HK-2 (cell line): ENCODE results near the gene PRR4.

Experiments used
- DNase-seq: peaks from one replicate; pipeline ENCODE4 v3.0.0-alpha.2; 2018; ENCODE audit not compliant: unreplicated experiment

Gene PRR4, protein sequence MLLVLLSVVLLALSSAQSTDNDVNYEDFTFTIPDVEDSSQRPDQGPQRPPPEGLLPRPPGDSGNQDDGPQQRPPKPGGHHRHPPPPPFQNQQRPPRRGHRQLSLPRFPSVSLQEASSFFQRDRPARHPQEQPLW

GRCh38 chr12:10849425-10849878 is at the start of gene PRR4:
Gene PRR4, minus strand, starts transcription at chr12:10849475. Its CDS starts 38 bp downstream, at chr12:10849437.
- DNase-seq = no peak

GRCh38 chr12:10896854-10897253 is 47.6 kb upstream of the PRR4 start:
- no peak for DNase-seq

DNA sequence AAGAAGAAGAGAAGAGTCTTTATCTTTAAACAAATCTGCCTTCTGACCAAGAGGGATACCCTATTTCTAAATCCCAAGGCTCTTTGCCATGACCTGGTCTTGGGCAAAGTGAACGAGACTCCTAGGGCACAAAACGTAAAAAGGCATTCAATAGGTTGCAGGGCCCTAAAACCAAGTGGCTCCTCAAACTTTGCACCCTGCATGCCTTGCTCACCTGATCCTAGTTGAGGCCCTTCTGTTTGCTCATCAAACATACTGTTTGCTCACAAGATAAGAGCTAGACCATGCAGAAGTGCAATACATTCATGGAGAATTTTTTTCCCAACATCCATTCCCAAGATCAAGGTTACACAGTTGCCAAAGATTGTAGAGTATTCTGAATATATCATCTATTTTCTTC is 42.7 kb upstream of the PRR4 start:
- no peak for DNase-seq

DNA sequence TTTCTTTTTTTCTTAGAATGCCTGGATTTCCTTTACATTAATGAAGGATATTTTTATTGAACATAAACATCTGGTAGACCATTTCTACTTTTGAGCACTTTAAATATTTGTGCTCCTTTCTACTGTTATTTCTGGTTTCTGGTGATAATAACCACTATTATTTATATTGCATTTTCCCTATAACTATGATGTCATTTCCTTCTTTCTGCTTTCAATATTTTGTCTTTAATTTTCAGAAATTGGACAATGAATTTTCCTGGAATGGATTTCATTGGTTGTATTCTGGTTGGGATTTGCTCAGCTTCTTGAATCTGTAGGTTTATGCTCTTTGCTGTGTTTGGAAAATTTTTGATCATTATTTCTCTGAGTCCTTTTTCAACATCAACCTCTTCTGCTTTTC is 40.0 kb upstream of the PRR4 start:
- no peak for DNase-seq

- DNase-seq = no peak
These were observed 34.9 kb upstream of the PRR4 start, which contains the start of gene PRH1 for GRCh38 chr12:10884086-10884725. Gene PRH1, minus strand, starts transcription at chr12:10884255. Its CDS starts 38 bp downstream, at chr12:10884217.

- DNase-seq = no peak
These were observed 24.1 kb upstream of the PRR4 start for GRCh38 chr12:10873378-10873777.

DNA sequence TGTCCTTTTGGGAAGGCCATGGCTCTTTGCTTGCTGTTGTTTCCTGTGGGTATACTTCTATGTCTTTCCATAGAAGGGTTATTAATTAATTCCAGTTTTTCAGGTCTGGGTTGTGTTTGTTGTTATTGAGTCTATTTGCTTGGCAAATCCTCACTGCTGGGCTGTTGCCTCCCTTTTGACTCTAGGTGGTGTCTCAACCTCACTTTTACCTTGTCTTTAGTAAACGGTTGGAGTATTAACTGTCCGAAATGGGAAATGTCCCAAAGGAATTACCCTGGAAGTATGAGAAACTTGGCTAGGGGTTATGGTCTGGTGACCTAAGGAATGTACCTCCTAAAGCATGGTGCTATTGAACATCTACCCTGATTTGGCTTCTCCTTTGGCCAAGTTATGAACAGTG is 18.1 kb upstream of the PRR4 start:
- DNase-seq = no peak

GRCh38 chr12:10863512-10864218 is 14.4 kb upstream of the PRR4 start:
- no peak for DNase-seq

- DNase-seq = no peak
These were observed 12.1 kb upstream of the PRR4 start for GRCh38 chr12:10861366-10861765.

DNA sequence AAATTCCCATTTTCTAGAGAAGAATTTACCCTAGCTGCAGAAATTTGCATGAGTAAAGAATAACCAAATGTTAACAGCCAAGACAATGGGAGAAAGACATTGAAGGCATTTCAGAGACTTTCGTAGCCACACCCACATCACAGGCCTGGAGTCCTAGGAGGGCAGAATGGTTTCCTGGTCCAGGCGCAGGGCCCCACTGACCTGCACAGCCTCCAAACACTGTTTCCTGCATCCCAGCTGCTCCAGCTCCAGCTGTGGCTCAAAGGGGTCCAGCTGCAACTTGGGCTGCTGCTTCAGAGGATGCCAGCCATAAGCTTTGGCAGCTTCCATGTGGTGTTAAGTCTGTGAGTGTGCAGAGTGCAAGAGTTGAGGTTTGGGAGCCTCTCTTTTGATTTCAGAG is 6.5 kb upstream of the PRR4 start:
- DNase-seq = no peak

- no peak for DNase-seq
These were observed 4.5 kb upstream of the PRR4 start for GRCh38 chr12:10853776-10854175.

DNA sequence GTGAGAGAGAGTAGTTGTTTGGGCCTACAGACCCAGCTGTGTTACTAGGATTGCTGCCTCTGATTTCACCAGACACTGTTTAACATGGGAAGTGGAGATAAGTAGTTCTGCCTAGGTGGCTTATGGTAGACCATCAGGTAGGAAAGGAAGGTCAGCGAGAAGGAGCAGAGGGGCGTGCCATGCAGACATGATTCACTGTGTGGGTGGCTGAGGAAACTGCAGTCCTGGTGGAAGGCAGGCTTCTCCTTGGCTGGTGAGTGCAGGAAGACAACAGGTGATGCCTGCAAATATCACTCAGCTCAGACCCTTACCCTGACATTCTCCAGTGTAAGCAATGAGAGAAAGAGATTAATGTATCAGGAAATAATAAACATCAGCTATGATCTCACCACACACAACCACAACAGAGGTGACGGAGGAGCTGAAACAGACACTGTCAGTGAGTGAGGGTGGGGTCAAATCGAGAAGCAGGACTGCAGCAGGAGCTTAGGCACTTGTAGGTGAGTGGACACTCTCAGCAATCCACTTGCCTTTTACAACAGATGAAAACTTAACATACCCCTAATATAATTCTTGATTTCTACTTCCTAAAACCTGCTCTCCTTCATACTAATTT is 2.1 kb upstream of the PRR4 start:
- no peak for DNase-seq

- no peak for DNase-seq
These were observed 1.5 kb downstream of the PRR4 start for GRCh38 chr12:10847744-10848143.

DNA sequence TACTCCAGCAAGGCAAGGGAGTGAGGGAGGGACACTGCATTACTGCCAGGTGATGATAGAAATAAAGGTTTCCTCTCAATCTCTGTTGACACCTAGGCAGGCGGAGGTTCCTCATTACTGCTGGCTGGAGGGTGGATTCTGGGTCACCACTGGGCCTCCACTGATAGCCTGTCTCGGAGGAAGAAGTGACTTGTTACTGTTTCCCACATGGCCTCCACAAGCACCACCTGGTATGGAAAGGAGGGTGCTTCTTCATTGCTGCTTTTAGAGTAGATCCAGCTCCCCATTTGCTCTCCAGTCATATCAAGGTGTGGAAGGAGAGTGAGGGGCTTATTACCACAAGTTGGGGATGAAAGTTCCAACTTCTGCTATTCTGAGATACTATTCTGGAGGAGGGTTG is 6.4 kb downstream of the PRR4 start:
- no peak for DNase-seq

DNA sequence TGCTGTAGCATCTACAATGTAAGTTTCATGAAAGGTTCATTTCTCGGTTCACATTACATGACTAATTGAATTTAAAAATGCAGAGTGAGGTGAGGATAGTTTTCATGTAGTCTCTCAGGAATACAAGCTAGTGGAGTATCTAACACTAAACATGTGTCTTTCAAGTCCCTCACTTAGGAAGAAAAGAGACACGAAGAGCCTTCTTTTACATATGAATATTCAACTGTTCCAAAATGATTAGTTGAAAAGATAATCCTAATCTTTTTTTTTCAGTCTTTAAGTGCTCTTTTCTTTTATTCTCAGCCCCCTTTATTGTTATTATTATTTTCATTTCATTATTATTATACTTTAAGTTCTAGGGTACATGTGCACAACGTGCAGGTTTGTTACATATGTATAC is 10.8 kb downstream of the PRR4 start:
- DNase-seq = no peak

- DNase-seq = no peak
These were observed 19.3 kb downstream of the PRR4 start for GRCh38 chr12:10829994-10830393.

DNA sequence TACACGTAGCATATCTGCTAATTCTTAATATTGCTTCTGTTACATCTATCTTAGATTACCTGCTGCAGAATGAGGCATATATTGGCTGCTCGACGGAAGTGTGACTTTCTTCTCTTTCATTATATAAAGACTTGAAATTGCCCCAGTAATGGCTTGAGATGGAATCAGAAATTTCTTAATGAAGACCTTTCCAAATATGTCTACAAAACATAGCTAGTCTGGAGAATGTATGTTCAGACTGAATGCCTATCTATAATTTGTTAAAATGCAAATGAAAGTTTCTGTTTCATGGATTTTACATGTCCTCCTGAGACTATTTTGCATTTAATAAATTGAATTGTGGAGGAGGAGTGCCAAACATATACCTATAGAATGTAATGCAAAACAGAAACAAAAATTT is 23.0 kb downstream of the PRR4 start, which contains the start of gene TAS2R10:
Gene TAS2R10, minus strand, starts transcription at position 101 of the 400 bp plus-strand sequence. Its CDS starts 89 bp downstream, at position 12.
- DNase-seq = no peak

GRCh38 chr12:10824957-10825356 is 24.3 kb downstream of the PRR4 start:
- DNase-seq = no peak

DNA sequence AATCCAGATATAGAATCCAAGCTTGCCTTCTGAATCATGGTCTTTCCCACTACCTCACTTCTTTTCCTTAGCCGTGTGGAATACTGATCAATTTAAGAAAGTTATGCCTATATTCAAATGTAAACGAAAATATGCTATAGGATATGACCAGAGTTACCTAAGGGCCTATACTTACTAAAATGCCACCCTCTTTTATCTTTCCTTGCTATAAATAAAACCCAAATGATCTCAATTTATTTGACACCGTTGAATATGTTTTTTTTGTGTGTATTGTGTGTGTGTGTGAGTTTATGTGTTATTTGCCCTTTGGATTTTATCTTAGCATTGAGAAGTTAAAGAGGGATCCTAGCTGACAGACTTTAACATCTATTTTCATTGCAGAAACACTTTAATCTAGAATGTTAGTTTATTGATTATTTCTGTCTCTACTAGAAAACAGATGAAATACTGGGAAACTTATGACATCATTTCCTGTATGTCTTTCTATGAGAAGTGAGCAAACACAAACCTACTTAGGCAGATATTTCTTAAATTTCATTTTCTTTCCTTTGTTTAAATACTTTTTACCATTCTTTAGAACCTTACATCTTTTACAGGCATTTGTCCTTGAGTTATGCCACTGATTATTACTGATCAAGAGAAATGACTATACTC is 37.3 kb downstream of the PRR4 start:
- DNase-seq = no peak

- no peak for DNase-seq
These were observed 39.2 kb downstream of the PRR4 start, which contains the start of gene TAS2R9 for GRCh38 chr12:10810068-10810467. Gene TAS2R9, minus strand, starts transcription at chr12:10810168. Its CDS starts 93 bp downstream, at chr12:10810075.

DNA sequence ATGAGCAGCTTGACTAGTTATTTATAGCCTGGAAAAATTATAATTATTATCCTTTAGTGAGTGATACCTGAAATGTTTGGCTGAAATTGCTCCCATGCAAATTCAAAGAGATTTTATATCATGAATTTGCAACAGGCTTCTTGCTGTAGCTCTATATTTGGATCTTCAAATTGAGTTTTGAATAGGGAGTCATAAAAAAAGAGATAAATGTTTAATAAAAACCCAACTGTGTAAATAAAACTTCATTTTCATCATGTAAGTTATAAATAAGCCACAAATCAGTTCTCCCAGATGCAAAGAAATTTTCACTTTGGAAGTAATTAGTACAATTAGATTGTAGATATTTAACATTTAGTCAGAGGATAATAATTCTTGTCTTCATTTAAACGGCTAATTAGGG is 42.1 kb downstream of the PRR4 start, which contains the start of gene TAS2R8:
Gene TAS2R8, minus strand, starts transcription at position 101 of the 400 bp plus-strand sequence. CDS start 306 bp downstream, outside the sequence.
- no peak for DNase-seq

DNA sequence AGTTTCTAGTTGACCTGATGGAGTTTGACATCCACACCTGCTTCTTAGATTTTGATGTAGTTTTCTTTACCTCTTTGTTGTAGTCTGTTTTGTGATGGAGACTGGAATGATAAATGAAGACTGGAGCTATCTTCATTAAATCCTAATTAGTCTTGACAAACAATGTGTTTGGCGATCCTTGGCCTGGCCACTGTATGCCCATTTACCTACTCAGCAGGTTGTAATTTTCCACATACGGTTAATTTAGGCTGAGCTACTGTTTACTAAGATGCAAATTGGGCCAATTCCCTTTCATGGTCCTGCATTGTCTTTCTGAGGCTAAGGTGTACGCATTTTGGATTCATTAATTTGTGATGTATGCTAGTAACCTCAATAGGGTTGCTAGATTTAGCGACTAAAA is 46.7 kb downstream of the PRR4 start, which contains the start of gene TAS2R7:
Gene TAS2R7, minus strand, starts transcription at position 41 of the 400 bp plus-strand sequence. CDS start 57 bp downstream, outside the sequence.
- DNase-seq = no peak
